Measurements from ENCODE around the gene SETD7.

The SETD7 gene

DNA sequence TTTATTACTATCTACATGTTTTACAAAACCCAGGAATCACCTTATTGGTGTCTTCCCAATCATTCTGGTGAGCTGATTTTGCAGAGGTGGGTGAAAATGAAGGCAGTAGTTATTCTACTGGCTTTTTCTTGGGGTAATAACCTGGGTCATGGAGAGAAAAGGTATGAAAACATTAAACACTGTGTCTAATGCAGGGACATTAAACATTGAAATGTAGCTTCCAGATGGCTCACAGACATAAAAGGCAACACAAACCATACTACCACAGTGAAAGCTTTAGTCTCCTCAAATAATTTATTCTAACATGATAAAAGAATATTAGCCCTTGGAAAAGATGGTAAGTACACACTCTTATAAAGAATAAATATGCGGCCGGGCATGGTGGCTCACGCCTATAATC, 8.0 kb downstream of the SETD7 start:
- DNase-seq: no peak

GRCh38 chr4:139540632-139541031, 15.4 kb downstream of the SETD7 start:
- no peak for DNase-seq

DNA sequence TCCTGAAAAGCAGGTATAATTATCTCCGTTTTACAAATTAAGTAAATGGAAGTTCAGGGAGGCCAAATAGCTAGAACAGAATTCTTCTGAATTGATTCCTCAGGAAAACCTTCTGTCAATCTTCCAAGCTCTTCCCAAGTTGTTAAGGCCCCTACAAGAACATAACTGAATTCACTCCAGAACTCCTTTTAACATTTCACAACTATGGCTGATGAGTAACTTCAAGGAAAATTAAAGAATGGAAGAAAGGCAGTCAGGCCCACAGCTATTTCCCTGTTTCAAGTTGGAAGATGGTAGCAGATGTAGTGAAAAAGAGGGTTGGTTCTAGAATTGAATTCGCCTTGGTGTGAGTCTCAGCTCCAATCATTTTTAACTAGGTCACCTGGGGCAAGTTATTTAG, 15.9 kb downstream of the SETD7 start:
- no peak for DNase-seq

- DNase-seq: no peak
Observed at GRCh38 chr4:139537292-139537691, 18.7 kb downstream of the SETD7 start.

DNA sequence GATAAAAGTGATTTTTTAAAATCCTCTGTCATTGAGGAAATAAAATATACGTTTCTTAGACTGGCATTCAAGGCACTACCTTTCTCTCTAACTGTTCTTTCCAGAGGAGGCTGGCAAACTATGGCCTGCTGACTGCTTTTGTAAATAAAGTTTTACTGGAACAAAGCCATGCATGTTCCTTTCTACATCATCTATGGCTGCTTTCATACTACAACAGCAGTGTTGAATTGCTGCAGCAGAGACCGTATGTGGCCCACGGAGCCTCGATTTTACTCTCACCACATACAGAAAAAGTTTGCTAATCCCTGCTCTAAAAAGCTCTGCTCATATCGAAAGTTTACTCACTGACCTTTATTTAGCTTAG, 20.2 kb downstream of the SETD7 start:
- no peak for DNase-seq

GRCh38 chr4:139535228-139535870, 20.7 kb downstream of the SETD7 start:
- no peak for DNase-seq

DNA sequence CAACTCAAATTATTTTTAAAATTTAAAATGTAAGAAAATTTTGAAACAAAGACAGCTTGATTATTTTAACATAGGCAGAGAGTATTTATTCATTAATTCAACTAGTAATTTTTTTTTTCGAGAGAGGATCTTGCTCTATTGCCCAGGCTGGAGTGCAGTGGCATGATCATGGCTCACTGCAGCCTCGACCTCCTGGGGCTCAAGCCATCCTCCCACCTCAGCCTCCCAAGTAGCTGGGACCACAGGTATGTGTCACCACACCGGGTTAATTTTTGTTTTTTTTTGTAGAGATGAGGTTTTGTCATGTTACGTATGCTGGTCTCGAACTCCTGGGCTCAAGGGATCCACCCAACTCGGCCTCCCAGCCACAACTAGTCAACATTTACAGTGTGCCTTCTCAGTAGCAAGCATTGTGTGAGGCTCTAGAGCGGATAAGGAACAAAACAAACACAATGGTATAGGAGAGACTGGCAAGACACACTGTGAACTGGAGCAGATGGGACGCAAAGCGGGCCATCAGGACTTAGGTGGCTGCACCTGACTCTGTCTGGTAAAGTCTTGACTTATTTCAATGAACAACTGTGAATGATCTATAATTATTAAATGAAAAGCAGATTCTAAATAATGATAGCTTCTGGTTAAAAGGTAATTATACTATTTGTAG, 21.6 kb downstream of the SETD7 start:
- no peak for DNase-seq

- no peak for DNase-seq
Observed at GRCh38 chr4:139533511-139533910, 22.5 kb downstream of the SETD7 start.

DNA sequence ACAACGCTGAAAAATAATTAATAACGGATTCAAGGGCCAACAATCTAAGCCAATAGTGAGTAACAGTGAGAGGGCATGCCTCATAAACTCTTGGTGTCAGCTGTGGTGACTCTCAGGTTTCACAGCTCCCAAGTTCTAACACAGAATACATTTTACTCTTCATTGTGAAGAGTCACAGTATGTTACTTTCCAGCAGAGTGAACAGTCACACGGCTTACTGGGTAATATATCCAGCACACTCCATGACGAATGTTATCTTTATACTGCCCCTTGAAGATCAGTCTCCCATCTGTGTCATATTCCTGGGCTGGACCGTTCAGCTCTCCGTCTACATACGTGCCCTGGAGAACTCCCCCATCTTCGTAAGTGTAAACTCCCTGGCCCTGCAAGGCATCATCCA, 23.1 kb downstream of the SETD7 start:
- no peak for DNase-seq

- peak; percentile 55 to 71 for DNase-seq
Observed at GRCh38 chr4:139530833-139531427, 25.1 kb downstream of the SETD7 start.

GRCh38 chr4:139528377-139529005, 27.5 kb downstream of the SETD7 start:
- no peak for DNase-seq

DNA sequence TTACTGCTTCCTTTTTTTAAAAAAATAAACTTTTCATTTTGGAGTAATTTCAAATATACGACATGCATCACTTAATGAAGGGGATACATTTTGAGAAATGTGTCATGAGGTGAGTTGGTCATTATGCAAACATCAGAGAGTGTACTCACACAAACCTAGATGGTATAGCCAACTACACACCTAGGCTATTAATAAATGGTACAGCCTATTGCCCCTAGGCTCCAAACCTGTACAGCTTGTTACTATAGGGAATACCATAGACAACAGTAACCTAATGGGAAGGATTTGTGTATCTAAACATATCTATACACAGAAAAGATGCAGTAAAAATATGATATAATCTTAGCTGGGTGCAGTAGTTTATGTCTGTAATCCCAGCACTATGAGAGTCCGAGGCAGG, 29.1 kb downstream of the SETD7 start:
- no peak for DNase-seq

DNA sequence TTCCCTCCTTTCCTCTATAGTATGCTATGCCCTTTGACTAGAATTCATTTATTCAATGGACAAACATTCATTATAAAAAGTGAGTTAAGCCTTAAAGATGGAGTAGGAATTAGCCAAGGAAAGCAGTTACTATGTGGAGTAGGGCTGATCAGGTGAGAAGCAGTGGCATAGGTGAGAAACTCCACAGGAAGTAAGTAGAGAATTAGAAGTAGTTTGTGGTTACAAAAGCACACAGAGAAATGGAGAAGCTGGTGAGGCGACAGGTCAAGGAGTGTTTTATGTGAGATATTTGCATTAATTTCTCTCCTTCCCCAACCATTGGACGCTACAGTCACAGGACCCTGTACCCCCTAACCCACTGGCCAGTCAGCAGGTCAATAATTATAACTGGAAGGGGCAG, 30.6 kb downstream of the SETD7 start:
- no peak for DNase-seq

DNA sequence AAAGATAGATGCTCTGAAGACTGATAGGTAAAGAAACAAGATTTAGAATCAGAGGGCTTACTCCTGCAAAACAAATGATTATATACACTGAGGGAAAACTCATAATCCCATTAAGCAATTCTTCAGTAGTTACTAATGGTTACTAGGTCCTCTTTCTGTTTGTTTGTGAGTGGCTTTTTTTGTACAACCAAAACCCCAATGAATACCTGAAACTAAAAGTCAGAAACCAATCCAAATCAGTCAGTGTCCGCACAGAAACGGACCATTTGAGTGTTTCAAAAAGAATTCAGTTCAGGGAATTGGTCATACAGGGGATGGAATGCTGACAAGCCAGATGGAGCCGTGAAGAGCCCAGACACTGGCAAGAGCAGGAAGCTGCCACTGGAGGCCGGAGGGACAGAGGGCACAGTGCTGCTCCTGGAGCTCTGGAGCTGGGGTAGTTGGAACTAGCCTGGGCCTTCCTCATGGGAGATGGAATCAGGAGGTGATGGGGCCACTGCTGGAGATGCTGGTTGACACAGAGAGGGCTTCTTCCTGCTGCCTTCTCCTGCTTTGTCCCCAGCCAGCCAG, 31.9 kb downstream of the SETD7 start:
- no peak for DNase-seq

DNA sequence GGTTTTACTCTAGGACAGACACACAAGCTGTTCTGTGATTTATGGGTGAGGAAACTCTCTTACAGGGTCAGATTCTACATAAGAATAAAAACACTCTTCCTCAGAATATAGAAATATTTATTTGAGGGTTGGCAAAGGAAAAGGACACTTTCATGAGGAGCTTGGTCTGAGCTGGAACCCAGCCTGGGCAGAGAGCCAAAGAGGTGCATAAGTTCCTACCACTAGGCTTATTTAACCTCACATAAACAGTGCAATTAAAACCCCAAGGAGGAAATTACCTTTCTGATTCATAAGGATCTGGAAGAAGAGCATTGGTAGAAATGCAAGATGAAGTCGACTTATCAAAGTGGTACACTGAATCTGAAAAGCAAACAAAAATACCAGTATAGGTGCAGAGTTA, 32.9 kb downstream of the SETD7 start:
- no peak for DNase-seq

DNA sequence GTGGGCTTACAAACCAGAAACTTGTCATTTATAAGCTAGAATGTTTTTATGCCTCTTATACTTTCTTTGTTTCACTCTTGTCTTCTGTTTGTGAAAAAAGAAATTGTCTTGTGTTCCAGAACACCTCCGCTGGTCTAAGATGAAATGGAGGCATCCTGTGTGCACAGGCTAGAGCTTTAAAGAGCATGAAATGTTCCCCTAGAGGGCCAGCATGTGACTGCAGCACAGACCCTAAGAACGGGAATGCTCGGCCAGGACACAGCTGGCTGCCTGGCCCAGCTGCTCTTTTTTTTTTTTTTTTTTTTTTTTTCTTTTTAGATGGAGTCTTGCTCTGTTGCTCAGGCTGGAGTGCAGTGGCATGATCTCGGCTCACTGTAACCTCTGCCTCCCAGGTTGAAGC, 33.6 kb downstream of the SETD7 start:
- no peak for DNase-seq

GRCh38 chr4:139521754-139522401, 34.1 kb downstream of the SETD7 start:
- DNase-seq: peak; percentile 51 to 60

GRCh38 chr4:139515531-139515958, 40.5 kb downstream of the SETD7 start:
- no peak for DNase-seq

- no peak for DNase-seq
Observed at GRCh38 chr4:139514382-139515059, 41.5 kb downstream of the SETD7 start.

GRCh38 chr4:139511320-139511719, 44.7 kb downstream of the SETD7 start:
- DNase-seq: no peak

DNA sequence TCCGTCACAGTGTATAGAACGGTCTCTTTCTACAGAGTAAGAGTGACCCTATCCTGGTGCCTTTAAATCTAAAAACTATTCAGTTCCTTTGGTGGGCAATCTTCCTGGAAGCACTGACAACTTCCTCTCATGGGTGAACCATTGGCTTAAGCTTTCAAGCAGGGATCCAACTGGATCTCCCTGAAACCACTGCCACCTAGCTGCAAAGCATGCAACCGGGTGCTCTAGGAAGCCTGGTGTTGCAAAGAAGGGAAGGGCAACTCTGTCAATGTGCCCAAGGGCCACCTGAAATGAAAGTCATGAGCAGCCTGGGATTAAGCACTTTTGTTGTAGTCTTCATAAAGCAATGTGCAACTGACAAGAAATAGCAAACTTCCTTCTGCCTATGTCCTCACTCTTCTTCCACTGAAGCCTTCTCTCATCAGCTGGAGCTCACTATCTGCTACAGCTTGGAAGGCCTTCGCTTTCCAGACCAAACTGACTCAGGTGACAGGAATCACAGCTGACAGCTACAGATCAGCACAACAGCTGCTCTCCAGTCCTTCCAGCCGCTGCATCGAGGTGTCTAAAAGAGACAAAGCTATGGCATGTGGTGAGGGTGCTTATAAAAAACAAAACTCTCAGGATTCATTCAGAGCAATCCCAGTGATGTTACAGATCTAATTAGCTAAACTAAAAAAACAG, 46.1 kb downstream of the SETD7 start:
- DNase-seq: peak in 1 of 2 donors; percentile 13

All from inflammatory macrophage (primary cell).